HuH-7.5 (cell line): ENCODE results near the gene LAPTM5.
"Not testable (repeated sequence)": the region's sequence is repeated elsewhere in the genome, so short reads cannot be mapped to it uniquely, and the experiment has no call there.

ENCODE experiments used
- DNase-seq: peaks from one replicate; pipeline ENCODE4 v3.0.0; 2011; ENCODE audit warnings: low spot score

Gene LAPTM5

GRCh38 chr1:30693822-30694221 is 63.8 kb downstream of the LAPTM5 start:
- DNase-seq: no peak

GRCh38 chr1:30693366-30693765 is 64.2 kb downstream of the LAPTM5 start:
- no peak for DNase-seq

GRCh38 chr1:30692948-30693301 is 64.6 kb downstream of the LAPTM5 start:
- DNase-seq: no peak

GRCh38 chr1:30692201-30692947 is 65.2 kb downstream of the LAPTM5 start:
- DNase-seq: no peak

GRCh38 chr1:30691480-30691879 is 66.1 kb downstream of the LAPTM5 start:
- DNase-seq: no peak

GRCh38 chr1:30689901-30690645 is 67.5 kb downstream of the LAPTM5 start:
- DNase-seq: no peak

- DNase-seq: no peak
Measured at GRCh38 chr1:30688920-30689794, 68.4 kb downstream of the LAPTM5 start.

GRCh38 chr1:30688516-30688915 is 69.1 kb downstream of the LAPTM5 start:
- not testable (repeated sequence) for DNase-seq

- DNase-seq: no peak
Measured at GRCh38 chr1:30687886-30688285, 69.7 kb downstream of the LAPTM5 start.

GRCh38 chr1:30686236-30686935 is 71.2 kb downstream of the LAPTM5 start:
- DNase-seq: no peak

- no peak for DNase-seq
Measured at GRCh38 chr1:30685796-30686165, 71.8 kb downstream of the LAPTM5 start.

GRCh38 chr1:30684881-30685795 is 72.4 kb downstream of the LAPTM5 start:
- DNase-seq: no peak

- DNase-seq: no peak
Measured at GRCh38 chr1:30684259-30684658, 73.3 kb downstream of the LAPTM5 start.

- DNase-seq: no peak
Measured at GRCh38 chr1:30683699-30684098, 73.9 kb downstream of the LAPTM5 start.
